Measurements from ENCODE around the gene ZDHHC11. TPM values are rescaled to one million over a fixed set of nuclear protein-coding genes. Genes with fewer than 3 reads are reported as not detected.
"Not testable (repeated sequence)": the region's sequence is repeated elsewhere in the genome, so short reads cannot be mapped to it uniquely, and the experiment has no call there.

ZDHHC11 gene
- total RNA-seq, 2 experiments from 2014 or later = 10.7 to 32.0 TPM

GRCh38 chr5:849651-850301, 1.0 kb downstream of the ZDHHC11 start:
- intact Hi-C loops (cut with micrococcal nuclease; ENCODE audit: unreplicated experiment) = no loop called here
- BruUV-seq (replicated peaks) = no TSS peak
- TF ChIP-seq CTCF (conservative IDR thresholded peaks at IDR 0.05; ENCODE audit: low read length) = no peak
- TF ChIP-seq EZH2phosphoT487 (IDR thresholded peaks at IDR 0.05; ENCODE audit: borderline replicate concordance, low read depth, low read length) = no peak
- DNase-seq (ENCODE audit: low spot score) = no peak
- Histone ChIP-seq H2AFZ (ENCODE audit: low read length) (no peak overlapping the region), H3K79me2 (ENCODE audit: insufficient read depth, low read depth, low read length) (no peaks in the 10 kb centered on the region), H4K20me1 (ENCODE audit: insufficient read depth, low read length) (no peaks in the 10 kb centered on the region), H3K36me3 (ENCODE audit: insufficient read depth, low read length) (no peaks in the 10 kb centered on the region), H3K9me3 (ENCODE audit: low read length) (no peaks in the 10 kb centered on the region), H3K9me2 (ENCODE audit: insufficient read depth, low read length) (no peaks in the 10 kb centered on the region), H3K27ac (ENCODE audit: low read depth, low read length, poor library complexity, severe bottlenecking) (no peak overlapping the region), H3K4me2 (ENCODE audit: low read length) (no peak overlapping the region), H3K4me3 (ENCODE audit: low read depth, low read length, poor library complexity, severe bottlenecking) (no peak overlapping the region), H3K4me1 (ENCODE audit: insufficient read depth, low read length, poor library complexity, severe bottlenecking) (no peaks in the 10 kb centered on the region)
- ChIA-PET CTCF (ENCODE audit: unreplicated experiment) (no interaction called here), POLR2A (no interaction called here)

GRCh38 chr5:848671-849111, 2.1 kb downstream of the ZDHHC11 start:
- H3K36me3 ChIP-seq (ENCODE audit: insufficient read depth, low read length) = no peaks in the 10 kb centered on the region
- H2AFZ ChIP-seq (ENCODE audit: low read length) = no peak overlapping the region
- ChIA-PET POLR2A (interaction anchor here (0.7 kb wide), 1 partner anchor 185 kb away, joined by 4 read pairs; no protein-coding TSS in a partner anchor), CTCF (ENCODE audit: unreplicated experiment) (no interaction called here)
- H4K20me1 ChIP-seq (ENCODE audit: insufficient read depth, low read length) = no peaks in the 10 kb centered on the region
- TF ChIP-seq EZH2phosphoT487 (IDR thresholded peaks at IDR 0.05; ENCODE audit: borderline replicate concordance, low read depth, low read length) (no peak), CTCF (conservative IDR thresholded peaks at IDR 0.05; ENCODE audit: low read length) (no peak)
- no peak overlapping the region for H3K4me2 ChIP-seq (ENCODE audit: low read length)
- no peaks in the 10 kb centered on the region for H3K4me1 ChIP-seq (ENCODE audit: insufficient read depth, low read length, poor library complexity, severe bottlenecking)
- H3K4me3 ChIP-seq (ENCODE audit: low read depth, low read length, poor library complexity, severe bottlenecking) = no peak overlapping the region
- H3K79me2 ChIP-seq (ENCODE audit: insufficient read depth, low read depth, low read length) = no peaks in the 10 kb centered on the region
- H3K9me3 ChIP-seq (ENCODE audit: low read length) = no peaks in the 10 kb centered on the region
- no TSS peak for BruUV-seq (replicated peaks)
- H3K9me2 ChIP-seq (ENCODE audit: insufficient read depth, low read length) = no peaks in the 10 kb centered on the region
- H3K27ac ChIP-seq (ENCODE audit: low read depth, low read length, poor library complexity, severe bottlenecking) = no peak overlapping the region
- intact Hi-C loops (cut with micrococcal nuclease; ENCODE audit: unreplicated experiment) = no loop called here
- no peak for DNase-seq (ENCODE audit: low spot score)

GRCh38 chr5:847736-848135, 3.0 kb downstream of the ZDHHC11 start:
- POLR2A ChIA-PET; H4K20me1 ChIP-seq (ENCODE audit: insufficient read depth, low read length); H2AFZ ChIP-seq (ENCODE audit: low read length); BruUV-seq (replicated peaks); H3K9me2 ChIP-seq (ENCODE audit: insufficient read depth, low read length); H3K4me3 ChIP-seq (ENCODE audit: low read depth, low read length, poor library complexity, severe bottlenecking); H3K36me3 ChIP-seq (ENCODE audit: insufficient read depth, low read length); intact Hi-C loops (cut with micrococcal nuclease; ENCODE audit: unreplicated experiment); H3K9me3 ChIP-seq (ENCODE audit: low read length); H3K4me2 ChIP-seq (ENCODE audit: low read length); H3K27ac ChIP-seq (ENCODE audit: low read depth, low read length, poor library complexity, severe bottlenecking); H3K79me2 ChIP-seq (ENCODE audit: insufficient read depth, low read depth, low read length); DNase-seq (ENCODE audit: low spot score); CTCF ChIA-PET (ENCODE audit: unreplicated experiment); H3K4me1 ChIP-seq (ENCODE audit: insufficient read depth, low read length, poor library complexity, severe bottlenecking): not testable (repeated sequence)

- intact Hi-C loops (cut with micrococcal nuclease; ENCODE audit: unreplicated experiment); H2AFZ ChIP-seq (ENCODE audit: low read length): not testable (repeated sequence)
These were observed 3.6 kb downstream of the ZDHHC11 start for GRCh38 chr5:847212-847611.

GRCh38 chr5:846602-847091, 4.1 kb downstream of the ZDHHC11 start:
- H3K4me1 ChIP-seq (ENCODE audit: insufficient read depth, low read length, poor library complexity, severe bottlenecking); intact Hi-C loops (cut with micrococcal nuclease; ENCODE audit: unreplicated experiment); H3K36me3 ChIP-seq (ENCODE audit: insufficient read depth, low read length); H3K79me2 ChIP-seq (ENCODE audit: insufficient read depth, low read depth, low read length); H2AFZ ChIP-seq (ENCODE audit: low read length); H3K4me2 ChIP-seq (ENCODE audit: low read length); DNase-seq (ENCODE audit: low spot score); H3K27ac ChIP-seq (ENCODE audit: low read depth, low read length, poor library complexity, severe bottlenecking); H3K4me3 ChIP-seq (ENCODE audit: low read depth, low read length, poor library complexity, severe bottlenecking); H4K20me1 ChIP-seq (ENCODE audit: insufficient read depth, low read length); H3K9me3 ChIP-seq (ENCODE audit: low read length); POLR2A ChIA-PET; BruUV-seq (replicated peaks); H3K9me2 ChIP-seq (ENCODE audit: insufficient read depth, low read length); CTCF ChIA-PET (ENCODE audit: unreplicated experiment): not testable (repeated sequence)

More at GRCh38 chr5:847212-847611, 3.6 kb downstream of the ZDHHC11 start:
- H3K4me3 ChIP-seq (ENCODE audit: low read depth, low read length, poor library complexity, severe bottlenecking); H3K9me3 ChIP-seq (ENCODE audit: low read length); H3K79me2 ChIP-seq (ENCODE audit: insufficient read depth, low read depth, low read length); CTCF ChIA-PET (ENCODE audit: unreplicated experiment); DNase-seq (ENCODE audit: low spot score); H3K36me3 ChIP-seq (ENCODE audit: insufficient read depth, low read length); BruUV-seq (replicated peaks); H3K4me2 ChIP-seq (ENCODE audit: low read length); H3K4me1 ChIP-seq (ENCODE audit: insufficient read depth, low read length, poor library complexity, severe bottlenecking); H4K20me1 ChIP-seq (ENCODE audit: insufficient read depth, low read length); H3K9me2 ChIP-seq (ENCODE audit: insufficient read depth, low read length); POLR2A ChIA-PET; H3K27ac ChIP-seq (ENCODE audit: low read depth, low read length, poor library complexity, severe bottlenecking): not testable (repeated sequence)
